Articular chondrocyte of knee joint (primary cell): ENCODE data around the gene SLC26A4. TPM values are rescaled to one million over a fixed set of nuclear protein-coding genes. Genes with fewer than 3 reads are reported as not detected.

Experiments used
- small RNA-seq: library from RNA; depleted of rRNA; stranded (forward); fragments of <200 nt; gene quantifications from one replicate; pipeline ENCODE3, GENCODE V24; 2012
- total RNA-seq: library from RNA; depleted of rRNA; stranded (reverse); fragments of >200 nt; gene quantifications from 2 replicates; pipeline ENCODE4 v1.2.3, GENCODE V29; 2012

The SLC26A4 gene
- total RNA-seq = 0.65 and 2.4 TPM in 2 replicates

DNA sequence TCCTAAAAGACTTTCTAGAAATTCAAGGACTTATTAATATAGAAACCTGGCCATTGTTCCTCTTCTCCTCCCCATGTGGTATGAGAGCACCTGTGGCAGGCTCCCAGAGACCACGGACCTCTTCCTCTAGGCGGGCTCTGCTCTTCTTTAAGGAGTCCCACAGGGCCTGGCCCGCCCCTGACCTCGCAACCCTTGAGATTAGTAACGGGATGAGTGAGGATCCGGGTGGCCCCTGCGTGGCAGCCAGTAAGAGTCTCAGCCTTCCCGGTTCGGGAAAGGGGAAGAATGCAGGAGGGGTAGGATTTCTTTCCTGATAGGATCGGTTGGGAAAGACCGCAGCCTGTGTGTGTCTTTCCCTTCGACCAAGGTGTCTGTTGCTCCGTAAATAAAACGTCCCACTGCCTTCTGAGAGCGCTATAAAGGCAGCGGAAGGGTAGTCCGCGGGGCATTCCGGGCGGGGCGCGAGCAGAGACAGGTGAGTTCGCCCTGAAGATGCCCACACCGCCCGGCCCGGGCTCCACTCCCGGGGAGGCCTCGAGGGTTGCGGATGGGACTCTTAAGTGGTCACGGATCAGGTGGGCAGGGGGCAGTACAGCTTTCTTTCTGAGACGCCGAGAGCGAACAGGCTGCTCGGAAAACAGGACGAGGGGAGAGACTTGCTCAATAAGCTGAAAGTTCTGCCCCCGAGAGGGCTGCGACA, at the start of gene SLC26A4:
TSS of gene SLC26A4 (plus strand) at position 448 of the 700 bp plus-strand sequence. CDS start 814 bp downstream, outside the sequence.

DNA sequence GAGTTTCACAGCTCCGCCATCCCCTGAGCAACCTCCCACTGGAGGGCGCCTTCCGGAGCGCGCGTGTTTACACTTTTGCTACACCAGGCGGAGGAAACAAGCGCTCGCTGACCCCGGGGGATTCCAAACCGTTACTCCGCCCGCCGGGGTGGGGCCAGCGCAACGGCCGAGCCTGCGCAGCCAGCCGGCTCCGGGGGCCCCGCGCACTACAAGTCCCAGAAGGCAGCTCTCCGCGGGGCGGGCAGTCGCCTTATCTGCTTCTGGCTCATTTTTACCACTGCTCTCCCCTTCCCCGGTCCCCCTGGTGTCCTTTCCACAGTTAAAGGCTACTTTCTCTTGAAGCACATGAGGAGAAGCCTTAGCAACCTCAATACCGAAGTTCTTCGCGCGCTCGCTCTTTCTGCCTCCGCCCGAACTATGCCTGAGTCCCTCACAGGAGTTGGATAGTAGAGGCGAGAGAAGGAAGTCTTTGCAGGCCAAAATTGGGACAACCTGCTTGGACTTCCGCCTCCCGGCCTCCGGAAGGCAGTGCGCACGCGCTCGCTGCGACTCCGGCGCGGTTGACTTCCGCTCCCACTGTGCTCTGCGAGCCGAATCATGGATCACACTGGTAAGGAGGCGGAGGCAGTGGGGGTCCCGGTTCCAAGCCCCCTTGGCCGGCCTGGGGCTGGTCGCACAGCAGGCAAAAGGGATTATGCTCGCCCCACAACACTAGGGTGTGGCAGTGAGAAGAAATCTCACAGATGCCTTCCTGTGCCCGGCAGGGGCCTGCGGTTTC, 83.1 kb downstream of the SLC26A4 start, which contains the start of gene CBLL1:
TSS of gene CBLL1 (plus strand) at position 576 of the 778 bp plus-strand sequence. CDS start at position 598, 22 bp downstream.

Small RNAs within 50 kb of the gene (small RNA-seq; reads per million reads assigned to genes)
- not detected for gene BANF1P5

Other genes with a start within 250 kb of the SLC26A4 start
- not detected in 2 replicates for gene GPR22, start 190.8 kb upstream of the SLC26A4 start, total RNA-seq
- 40.1 and 50.4 TPM in 2 replicates for gene COG5, start 96.9 kb upstream of the SLC26A4 start, total RNA-seq
- 7.7 and 7.8 TPM in 2 replicates for gene DUS4L, start 96.9 kb upstream of the SLC26A4 start, total RNA-seq
- gene BCAP29, start 80.6 kb upstream of the SLC26A4 start, total RNA-seq = 90.2 and 149 TPM in 2 replicates
- 33.5 and 36.3 TPM in 2 replicates for gene CBLL1, start 83.3 kb downstream of the SLC26A4 start, total RNA-seq
- not detected in 2 replicates for gene SLC26A3, start 142.4 kb downstream of the SLC26A4 start, total RNA-seq
- 77.0 and 80.6 TPM in 2 replicates for gene DLD, start 230.4 kb downstream of the SLC26A4 start, total RNA-seq